T follicular helper cell (primary cell): ENCODE results near the gene TANK.
"Not testable (repeated sequence)": the region's sequence is repeated elsewhere in the genome, so short reads cannot be mapped to it uniquely, and the experiment has no call there.

Experiments
- DNase-seq: peaks from one replicate; pipeline ENCODE4 v3.0.0-alpha.2; 2020; ENCODE audit warnings: low read depth

TANK gene

DNA sequence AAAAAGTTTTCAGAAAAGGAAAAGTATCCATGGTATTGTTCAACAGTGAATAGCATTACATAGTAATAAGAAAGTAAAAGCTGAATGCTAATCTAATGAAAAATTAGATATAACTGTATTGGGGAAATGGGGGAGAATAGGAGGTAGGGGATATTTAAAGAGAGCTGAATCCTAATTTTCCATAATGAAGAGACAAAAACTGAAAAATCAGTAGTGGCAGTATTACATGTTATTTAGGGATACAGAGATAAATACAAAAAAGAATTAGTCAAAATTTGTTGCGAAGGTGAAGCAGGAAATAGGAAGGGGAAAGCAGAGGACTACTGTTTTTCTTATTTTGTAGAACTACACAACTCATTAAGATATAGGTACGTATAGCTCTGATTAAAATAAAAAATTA is 9.1 kb downstream of the TANK start:
- no peak for DNase-seq

DNA sequence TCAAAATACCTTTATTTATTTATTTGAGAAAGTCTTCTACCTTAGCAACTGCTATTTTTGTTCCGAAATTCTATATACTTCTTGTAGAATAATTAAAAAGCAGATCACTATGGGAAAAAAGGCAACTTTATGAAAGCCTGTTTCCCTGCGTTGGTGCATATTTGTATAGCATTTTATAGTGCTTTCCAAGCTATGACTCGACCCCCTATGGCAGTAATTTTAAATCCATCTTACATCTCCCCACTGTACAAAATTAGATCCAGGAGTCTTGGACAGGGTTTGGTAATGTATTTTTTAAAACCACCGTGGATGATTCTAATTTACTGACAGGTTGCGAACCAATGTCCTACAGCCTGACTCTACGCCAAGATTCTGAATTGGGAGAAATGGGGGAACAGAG is 10.1 kb downstream of the TANK start:
- no peak for DNase-seq

DNA sequence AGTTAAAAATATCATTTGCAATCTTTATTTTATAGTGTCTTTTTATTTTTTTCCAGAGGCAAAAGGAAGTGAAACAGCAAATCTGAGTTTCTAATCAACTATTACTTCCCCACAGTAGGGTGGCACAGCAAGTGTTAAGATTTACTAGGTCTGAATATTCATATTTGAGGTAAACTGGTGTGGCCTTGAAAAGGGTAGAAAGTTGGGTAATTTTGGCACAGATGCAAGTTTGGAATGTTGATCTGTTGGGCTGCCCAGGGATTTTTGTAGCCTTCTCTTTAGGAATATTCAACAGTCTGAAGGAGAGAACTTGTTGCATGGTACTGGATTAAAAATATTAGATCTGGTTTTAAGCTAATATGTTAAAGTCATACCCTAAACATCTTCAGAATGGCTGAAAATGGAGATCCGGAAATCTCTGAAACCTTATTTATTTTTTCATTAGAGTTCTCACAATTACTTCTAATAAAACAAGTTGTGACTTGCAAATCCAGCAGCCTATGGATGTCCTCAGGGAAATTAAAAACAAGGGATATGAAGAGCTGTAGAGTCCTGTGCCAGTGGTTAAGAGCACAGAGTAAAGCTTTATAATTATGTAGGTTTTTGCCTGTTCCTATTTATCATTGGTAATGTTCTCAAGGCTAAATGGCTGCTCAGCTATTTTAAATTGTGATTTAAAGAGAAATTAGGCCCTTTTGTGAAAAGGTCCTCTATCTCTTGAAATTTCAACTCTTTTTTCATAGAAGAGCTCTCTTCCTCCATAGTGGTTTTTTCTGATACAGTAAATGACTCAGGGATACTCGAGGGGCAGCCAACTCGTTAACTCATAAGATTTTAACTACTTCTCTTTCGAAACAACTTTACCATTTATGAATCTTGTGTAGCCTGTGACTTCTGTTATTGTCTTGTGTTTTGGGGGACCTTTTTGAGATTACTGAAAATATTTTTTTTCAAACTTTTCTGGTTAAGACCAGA is 11.0 kb downstream of the TANK start:
- DNase-seq = no peak

DNA sequence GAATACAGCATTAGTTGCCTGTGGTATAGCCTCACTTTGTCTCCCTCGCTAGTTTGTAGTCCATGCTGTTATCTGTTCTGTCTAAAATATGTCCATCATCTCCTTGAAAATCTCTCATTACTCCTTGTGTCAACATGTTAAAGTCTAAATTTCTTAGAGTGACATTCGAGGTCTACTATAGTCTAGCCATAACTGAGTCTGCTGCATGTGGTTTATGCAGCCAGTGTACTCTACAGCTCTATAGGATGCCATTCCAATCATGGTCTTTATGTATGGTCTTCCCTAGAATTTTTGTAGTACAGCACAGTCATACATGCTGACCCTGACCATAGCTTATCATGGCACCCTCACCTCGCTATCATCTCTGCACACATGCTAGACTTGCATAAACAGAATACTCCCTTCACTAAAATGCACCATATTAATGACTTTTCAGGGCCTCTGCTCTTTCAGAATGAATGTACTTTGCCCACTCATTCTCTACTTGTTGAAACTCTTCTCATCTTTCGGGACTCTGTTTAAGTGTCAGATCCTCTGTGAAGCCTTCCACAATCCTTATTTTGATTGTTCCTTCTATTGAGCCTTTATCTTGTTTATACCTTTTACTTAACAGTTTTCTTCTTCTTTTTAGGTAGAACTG is 12.8 kb downstream of the TANK start:
- no peak for DNase-seq

DNA sequence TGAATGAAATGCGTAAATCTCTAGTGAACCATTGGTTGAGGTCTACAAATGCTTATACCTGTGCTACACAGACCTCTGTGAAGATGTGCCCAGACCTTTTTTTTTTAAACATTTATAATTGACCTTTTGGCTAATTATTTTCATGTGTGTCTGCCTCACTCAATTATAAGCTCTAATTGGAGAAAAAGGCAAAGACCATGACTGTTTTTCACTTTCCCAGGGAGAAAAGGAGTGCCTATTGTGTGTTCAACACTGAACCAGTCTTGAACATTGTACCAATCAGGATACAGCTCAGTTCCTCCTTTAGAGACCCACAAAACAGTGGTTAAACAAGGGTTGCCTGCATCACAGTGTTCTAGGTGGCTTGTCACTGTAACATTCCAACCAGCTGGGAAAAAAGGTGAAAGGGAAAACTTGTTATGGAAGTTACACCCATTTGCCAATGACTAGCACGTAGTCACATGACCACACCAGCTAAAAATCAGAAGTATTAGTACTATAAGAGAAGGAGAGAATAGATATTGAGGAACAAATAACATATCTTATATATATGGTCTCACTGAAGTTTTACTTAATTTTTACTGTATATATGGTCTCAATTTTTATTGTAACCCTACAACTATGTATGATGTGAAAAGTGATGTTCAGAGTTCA is 13.4 kb downstream of the TANK start:
- DNase-seq = no peak

DNA sequence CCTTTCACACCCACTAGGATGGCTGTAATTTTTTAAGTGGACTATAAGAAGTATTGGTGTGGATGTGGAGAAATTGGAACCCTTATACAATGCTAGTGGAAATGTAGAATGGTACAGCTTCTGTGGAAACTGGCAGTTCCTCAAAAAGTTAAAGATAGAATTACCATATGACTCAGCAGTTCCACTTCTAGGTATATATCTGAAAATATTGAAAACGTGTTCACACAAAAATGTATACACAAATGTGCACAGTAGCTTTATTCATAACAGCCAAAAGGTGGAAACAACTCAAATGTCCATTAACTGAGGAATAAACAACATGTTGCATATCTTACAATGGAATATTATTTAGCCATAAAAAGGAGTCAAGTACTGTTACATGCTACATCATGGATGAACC is 17.7 kb downstream of the TANK start:
- no peak for DNase-seq

DNA sequence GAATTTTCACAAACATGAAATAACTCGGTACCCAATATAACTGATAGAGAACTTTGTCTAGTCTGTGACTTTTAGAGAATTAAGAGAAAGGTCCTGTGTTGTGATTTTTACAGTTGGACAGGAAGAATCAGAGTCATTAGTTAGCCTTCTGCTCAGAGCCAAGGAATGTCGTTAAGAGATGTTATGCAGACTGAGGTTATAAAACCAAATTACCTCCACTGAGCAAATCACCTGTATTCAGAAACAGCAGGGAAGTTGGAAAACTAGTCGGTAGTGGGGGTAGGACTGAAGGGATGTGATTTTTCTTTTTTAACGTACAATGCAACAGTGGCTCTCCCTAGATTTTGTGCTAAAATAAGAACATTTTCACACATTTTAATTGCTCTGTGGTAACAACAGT is 18.5 kb downstream of the TANK start:
- DNase-seq = no peak

DNA sequence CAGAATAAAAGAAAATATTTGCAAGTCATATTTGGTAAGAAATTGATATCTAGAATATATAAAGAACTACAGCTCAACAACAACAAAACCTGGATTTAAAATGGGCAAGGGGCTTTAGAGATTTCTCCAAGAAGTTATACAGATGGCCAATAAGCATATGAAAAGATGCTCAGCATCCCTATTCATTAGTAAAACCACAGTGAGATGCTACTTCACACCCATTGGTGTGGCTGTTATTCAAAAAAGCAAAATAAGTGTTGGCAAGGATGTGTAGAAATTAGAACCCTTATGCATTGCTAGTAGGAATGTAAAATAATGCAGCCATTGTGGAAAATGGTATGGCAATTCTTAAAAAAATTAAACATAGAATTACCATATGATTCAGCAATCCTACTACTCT is 29.8 kb downstream of the TANK start:
- DNase-seq = no peak

DNA sequence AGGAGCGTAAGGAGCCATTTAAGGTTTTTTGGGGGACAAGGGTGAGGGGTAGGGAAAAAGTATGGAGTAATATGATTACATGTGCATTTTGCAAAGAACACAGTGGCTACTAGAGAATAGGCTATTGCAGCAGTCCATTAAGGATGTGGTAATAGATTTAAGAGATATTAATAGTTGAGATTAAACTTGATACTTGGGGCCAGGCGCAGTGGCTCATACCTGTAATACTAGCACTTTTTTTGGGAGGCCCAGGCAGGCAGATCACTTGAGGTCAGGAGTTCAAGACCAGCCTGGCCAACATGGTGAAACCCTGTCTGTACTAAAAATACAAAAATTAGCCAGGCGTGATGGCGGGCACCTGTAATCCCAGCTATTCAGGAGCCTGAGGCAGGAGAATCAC is 35.4 kb downstream of the TANK start:
- not testable (repeated sequence) for DNase-seq

DNA sequence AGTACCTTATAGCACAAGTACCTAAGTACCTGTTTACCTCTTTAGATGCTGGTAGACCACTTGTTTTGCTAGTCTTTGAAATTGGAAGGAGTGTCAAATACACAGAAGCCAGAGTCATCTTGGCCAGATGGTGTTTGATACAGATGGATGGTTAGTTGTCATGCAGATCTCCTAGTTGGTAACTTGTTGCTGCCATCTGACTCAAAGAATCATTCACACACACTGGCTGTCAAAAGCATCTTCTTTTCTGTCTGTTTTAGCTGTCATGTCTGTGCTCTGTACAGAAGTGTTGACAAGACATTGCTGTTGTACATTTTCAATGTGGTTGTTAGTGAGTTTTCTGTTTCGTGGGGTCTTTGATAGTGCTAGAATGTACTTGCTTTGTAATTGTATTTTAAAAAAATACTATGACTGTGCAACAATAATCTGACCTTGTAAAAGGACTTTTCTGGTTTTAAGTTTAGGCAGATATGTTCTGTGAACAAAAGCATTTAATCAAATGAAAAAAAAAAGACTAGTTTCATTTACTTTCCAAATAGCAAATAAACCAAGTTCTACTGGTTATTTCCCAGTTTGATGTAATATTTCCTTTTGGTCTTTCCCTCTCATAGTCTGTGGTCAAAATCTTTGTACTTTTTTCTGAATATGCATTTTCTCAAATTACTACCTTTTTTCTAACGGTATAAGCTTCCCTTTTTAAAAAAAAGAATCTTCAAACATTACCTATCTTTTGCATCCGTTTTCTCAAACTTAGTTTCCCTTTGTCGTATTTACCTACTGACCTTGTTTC is 39.9 kb downstream of the TANK start:
- no peak for DNase-seq

DNA sequence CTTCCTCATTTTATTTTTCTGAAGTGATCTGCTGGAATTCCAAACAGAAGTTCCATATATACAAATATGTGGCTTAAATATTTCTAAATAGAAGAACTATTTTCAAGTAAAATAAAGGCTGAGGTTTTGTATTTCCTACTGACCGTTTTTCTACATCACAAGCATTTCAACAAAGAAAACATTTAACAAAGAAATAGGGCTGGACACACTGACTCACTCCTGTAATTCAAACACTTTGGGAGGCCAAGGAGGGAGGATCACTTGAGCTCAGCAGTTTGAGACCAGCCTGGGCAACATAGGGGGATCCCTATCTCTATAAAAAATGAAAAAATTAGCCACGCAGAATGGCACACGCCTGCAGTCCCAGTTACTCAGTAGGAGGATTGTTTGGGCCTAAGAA is 44.6 kb downstream of the TANK start:
- no peak for DNase-seq

DNA sequence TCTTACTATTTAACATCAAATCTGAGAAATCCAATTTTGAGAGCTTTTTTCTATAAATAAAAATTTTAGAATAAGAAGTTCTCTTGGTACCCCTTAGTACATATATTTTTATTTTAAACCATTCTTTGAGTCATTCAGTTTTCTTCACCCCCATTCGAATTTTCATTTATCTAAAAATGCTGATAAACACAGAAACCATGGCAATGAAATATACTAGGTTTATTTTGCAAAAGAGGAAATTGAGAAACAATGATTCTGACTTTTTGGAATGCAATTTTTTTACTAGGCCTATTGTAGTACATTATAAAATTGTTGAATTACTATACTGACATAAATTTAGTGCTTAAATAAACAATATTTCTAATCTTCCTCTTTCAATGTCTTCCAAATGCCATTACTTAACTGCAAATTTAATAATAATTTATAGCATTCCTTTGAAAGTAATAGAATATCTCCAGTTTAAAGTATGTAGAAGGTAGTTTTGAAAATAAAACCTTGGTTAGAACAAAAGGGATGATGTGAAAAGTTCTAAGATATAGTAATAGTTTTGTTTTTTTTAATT is 46.3 kb downstream of the TANK start:
- DNase-seq = no peak

DNA sequence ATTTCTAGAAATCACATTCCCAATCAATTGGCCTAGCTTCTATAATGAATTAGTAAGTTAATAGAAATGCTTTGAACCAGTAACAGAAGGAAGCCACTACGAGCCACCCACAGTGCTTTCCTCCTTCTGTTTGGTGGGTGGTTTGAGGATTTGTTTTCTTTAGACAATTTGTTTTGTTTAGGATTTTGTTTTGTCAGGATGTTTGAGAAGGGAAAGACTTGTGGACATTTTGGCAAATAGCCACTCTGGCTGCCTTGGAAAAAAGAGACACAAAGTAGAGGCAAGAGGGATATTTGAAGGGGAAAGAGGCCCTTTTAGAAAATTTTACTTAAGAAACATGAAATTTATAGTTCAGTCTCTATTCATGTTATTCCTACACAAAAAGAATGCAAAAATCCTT is 47.7 kb downstream of the TANK start:
- DNase-seq = no peak

DNA sequence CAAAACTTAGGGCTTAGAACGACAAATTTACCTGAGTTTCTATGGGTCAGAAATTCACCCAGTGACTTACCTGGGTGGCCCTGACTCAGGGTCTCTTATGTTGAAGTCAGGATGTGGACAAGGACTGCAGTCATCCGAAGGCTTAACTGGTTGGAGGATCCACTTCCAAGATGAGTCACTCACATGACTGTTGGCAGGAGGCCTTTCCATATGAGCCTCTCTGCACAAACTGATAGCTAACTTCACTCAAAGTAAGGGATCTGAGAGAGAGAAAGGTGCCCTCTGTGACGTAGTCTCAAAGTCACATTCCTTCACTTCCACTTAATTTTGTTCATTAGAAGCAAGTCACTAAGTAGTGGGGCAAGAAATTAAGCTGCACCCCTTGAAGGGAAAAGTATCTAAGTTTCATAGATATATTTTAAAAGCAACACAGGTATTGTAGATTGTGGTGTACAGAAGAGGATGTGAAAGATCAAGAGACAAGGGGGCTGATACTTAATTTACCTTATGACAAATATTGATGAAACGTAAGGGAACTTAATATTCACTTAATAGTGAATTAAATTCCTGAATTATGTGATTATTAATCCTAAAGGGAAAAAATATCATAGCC is 48.4 kb downstream of the TANK start:
- DNase-seq = no peak

DNA sequence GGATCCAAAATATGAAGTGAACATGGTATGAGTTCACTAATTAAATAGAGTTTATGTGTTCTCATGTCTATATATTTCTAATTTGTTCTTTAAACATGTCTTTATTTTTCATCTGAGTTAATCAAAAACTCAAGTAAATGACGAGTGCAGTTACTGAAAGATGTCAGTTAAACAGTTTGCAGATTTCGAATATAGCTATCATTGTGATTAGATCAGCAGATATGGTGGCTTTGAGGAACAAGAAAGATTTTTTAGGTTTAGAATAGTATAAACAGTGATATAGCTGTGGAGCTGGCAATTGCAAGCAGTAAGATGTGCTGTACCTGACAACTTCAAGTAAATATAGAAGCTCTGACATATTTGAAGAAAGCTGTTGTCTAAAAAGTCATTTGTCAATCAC is 49.7 kb downstream of the TANK start:
- DNase-seq = no peak

DNA sequence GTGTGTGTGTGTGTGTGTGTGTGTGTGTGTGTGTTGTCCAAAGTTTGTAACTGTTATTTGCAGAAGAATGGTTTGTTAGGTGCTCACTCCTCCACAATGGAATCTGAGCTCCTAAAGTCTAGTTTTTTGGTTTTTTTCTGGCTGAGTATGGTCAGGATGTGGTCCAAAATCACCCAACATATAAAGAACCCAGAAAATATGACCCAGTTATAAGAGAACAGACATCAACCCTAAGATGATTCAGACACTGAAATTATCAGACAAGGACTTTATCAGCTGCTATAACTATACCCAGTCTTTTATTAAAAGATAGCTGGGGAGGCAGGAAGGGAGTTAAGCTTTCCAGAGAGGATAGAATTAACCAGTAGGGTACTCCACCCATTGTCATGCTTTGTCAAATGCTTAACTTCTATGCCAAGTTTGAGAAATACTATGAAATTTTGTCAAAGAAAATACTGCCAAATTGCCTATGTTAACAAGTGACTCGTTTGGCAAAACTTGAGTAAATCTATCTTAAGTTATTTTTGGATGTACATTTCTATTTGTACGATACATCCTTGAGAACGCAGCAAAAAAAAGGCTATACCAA is 57.5 kb downstream of the TANK start:
- DNase-seq = no peak

DNA sequence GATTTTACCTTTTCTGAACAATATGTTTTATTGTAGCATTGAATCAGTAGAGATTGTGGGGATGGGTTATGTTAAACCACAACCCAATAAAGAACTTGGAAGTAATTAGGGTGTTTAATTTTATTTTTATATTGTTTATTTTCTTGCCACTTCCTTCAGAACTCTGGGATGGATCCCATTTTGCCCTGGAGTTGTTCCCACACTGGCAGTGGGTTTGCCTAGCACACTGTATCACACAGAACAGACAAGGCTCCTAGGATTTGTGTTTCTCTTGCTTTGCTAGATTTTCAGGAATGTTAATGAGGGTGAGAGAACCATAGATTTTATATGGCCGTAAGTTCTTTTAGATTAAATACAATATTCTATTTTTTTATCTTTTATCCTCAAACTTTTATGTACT is 59.0 kb downstream of the TANK start:
- no peak for DNase-seq

DNA sequence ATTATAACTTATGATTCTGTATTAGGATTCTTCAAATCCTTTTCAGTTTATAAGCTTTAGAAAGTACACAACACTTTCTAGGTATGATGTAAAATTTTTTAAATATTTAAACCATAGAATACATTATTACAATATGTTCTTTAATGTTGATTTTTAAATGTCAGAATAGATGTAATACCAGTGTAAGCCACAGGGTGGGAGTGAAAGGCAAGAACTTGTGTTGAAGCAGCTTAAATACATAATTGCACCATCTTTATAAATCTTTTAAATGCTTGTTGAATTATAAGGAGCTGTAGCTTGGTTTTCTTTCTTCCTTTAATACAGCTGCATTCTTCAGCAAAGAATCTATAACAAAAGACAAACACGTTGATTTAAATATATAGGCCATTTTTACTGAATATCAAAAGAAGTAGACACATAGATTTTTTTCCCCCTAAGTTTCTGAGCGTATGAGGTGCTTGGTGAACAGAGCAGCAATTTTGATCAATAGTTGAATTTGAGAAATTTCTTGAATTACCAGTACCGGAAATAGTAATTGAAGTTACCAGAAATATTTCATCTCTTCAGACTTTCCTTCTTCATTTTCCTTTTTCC is 63.0 kb downstream of the TANK start:
- DNase-seq = no peak

DNA sequence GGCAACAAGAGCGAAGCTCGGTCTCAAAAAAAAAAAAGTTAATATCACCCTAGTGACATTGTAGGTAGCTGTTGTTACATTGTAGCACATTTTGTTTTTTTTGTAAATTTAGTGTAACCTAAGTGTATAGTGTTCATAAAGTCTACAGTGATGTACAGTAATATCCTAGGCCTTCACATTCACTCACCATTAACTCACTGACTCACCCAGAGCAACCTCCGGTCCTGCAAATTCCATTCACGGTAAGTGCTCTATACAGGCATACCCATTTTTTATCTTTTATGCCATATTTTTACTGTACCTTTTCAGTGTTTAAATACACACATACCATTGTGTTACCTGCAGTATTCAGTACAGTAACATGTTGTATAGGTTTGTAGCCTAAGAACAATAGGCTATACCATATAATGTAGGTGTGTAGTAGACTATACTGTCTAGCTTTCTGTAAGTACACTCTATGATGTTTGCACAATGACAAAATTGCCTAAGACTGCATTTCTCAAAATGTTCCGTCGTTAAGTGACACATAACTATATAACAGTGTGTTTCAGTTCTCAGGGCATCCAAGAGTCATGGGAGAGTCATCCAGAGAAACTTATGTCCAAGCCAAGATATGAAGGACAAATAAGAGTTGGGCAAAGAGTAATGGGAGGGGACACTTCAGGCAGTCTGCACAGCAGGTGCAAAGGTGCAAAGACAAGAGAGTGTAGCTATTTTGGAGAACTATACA is 68.4 kb downstream of the TANK start:
- DNase-seq = no peak

DNA sequence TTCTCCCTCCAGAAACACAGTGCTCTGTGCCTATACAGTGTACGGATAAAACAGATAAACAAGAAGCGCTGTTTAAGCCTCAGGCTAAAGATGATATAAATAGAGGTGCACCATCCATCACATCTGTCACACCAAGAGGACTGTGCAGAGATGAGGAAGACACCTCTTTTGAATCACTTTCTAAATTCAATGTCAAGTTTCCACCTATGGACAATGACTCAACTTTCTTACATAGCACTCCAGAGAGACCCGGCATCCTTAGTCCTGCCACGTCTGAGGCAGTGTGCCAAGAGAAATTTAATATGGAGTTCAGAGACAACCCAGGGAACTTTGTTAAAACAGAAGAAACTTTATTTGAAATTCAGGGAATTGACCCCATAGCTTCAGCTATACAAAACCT is 70.7 kb downstream of the TANK start:
- no peak for DNase-seq
